Hippocampal formation (tissue), 2 donors: ENCODE results near the gene DNAH1.
A peak's percentile ranks its signal among the peaks of the same experiment; 100 is the strongest.

Experiments
- DNase-seq, 2 donors: peaks; one replicate each; lab custom pipeline; 2025; lab: John Stamatoyannopoulos, UW

DNAH1 gene

DNA sequence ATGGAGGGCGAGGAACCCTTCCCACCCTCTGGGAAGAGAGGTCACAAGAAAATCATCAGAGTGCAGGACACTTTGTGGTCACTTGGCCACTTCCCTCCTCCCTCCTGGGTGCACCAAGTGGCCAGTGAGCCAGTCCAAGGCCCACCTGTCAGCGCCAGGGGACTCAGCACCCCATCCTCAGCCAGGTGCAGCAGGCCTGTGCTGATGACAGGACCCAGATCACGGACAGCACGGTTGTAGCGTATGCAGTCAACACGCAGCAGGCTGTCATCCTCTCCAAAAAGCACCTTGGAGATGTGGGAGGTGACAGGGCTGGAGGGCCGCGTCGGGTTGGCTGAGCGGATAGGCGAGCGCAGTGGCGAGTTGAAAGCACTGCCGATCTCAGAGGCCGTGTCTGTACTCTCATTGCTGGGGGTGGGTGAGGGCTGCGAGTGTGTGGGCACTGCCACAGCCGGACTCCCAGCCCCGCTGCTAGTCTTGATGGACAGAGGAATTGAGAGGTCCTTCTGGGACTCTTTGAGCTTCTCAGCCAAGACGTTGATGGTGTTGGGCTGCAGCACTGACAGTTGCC is 87.2 kb downstream of the DNAH1 start:
- DNase-seq: no peak

DNA sequence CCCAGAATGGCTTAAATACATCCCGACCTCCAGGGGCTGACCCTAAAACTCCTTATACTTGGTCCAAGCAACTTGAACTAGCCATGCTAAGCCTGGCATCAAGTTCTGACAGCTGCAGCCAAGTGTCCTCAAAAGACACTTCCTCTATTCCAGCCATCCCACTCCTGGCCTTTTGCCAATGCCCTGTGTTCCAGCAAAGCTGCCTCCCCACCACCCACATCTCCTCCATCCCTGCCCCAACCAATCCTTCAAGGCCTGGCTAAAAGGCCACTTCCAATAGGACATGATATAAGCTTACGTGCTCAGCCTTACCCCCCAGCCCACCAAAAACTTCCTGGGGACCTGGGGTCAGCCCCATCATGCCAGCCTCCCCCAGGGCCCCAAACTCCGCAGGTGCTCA is 87.8 kb downstream of the DNAH1 start:
- no peak for DNase-seq

DNA sequence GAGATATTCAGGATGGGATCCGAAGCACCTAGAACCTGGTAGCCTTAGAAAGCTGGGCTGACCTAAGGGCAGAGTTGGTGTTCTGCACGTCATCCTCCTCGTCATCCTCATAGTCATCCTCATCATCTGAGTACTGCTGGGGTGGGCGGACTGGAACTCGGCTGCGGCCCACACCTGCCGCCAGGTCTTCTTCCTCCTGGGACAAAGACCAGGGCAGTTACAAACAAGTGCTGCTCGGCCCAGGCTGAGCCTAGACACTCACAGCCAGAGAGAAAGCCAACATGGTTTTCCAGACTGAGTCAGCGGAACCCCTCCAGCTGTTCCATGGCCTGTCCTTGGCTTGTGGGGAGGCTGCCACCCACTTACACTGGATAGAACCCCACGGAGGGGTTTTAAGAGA is 88.3 kb downstream of the DNAH1 start:
- DNase-seq: no peak

GRCh38 chr3:52405066-52405465 is 88.9 kb downstream of the DNAH1 start:
- no peak for DNase-seq

DNA sequence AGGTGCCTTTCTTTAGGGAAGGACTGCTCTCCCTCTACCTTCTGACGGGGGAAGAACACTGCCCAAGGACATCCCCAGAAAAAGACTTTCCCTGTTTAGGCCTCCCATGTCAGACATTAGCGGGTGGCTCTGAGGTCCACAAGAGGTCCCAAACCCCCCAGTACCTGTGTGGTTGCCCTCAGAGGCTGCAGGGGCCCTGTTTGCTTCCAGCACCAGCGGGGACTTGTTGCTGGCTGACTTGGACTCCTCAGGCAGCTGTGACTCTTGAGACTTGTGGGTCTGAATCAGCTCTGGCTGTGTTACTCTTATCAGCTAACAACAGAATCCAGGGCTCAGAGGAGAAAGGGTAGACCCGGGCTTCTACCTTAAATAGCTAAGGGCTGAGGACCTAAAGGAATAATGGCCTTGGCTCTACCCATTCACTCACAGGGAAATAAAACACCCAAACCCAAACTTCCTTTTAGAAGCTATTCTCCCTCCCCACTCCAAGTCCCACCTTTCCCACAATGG is 89.5 kb downstream of the DNAH1 start:
- no peak for DNase-seq

DNA sequence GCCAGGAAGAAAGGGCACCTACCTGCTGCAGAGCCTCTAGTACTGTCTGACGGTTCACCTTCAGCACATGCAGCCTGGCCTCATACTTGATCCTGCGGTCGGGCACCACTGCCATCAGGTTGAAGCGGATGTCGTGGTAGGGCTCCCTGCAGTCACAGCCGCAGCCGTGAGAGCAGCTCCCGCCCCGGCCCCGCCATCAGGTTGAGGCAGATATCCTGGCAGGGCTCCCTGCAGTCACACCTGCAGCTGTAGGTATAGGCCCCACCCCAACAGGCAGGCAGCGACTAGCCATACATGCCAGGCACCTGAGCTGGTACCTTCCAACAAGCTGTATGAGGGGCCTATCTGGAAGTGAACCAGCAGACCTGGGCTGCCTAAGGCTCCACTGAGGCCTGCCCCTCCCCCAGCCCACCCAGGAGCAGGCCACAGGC is 90.1 kb downstream of the DNAH1 start:
- DNase-seq: no peak

DNA sequence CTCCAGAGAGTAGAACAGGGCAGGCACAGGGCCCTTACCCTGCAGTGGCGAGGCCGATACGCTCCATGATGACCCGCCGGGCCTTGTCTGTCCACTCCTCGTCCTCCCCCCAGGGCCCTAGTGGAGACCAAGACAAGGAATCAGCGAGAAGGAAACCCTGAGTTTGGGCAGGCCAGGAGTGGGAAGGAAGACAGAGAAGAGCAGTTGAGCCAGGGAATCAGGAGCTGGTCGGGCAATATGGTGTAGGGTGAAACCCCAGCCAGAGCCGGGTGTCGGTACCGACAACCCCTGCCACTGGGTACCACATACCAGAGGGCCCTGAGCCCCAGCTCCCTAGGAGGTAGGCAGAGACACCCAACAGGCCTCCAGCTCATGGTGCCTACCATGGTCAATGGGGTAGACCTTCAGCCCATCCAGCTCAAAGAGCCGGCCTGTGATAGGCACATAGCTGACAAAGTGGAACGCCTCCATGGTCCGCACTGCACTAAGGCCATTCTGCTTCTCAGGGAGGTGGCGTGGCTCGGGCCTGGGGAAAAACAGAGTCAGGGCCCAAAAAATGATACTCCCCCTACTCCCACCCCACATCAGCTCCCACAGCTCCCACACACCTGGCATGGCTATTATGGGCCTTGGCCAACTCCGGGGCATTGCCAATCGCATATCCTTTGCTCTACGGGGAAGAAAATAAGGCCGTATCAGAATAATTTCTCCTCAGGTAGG is 90.8 kb downstream of the DNAH1 start:
- DNase-seq: no peak

GRCh38 chr3:52407779-52408178 is 91.7 kb downstream of the DNAH1 start:
- no peak for DNase-seq

DNA sequence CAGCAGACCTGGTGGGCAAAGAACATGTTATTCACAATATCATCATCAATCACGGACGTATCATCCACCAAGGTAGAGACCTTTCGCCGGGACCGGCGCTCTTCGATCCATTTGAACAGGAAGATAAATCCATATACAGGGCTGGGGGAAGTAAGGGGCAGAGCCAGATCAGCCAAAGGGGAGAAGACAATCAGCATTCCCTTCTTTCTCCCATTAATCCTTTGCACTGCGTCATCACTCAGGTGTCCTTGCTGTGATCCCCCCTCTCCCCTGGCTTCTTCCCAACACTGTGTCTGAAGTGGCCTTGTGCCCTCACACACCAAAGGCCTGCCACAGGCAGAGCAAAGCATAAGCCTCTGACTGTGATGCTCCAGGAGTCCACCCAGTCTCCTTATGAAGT is 92.3 kb downstream of the DNAH1 start:
- no peak for DNase-seq

DNA sequence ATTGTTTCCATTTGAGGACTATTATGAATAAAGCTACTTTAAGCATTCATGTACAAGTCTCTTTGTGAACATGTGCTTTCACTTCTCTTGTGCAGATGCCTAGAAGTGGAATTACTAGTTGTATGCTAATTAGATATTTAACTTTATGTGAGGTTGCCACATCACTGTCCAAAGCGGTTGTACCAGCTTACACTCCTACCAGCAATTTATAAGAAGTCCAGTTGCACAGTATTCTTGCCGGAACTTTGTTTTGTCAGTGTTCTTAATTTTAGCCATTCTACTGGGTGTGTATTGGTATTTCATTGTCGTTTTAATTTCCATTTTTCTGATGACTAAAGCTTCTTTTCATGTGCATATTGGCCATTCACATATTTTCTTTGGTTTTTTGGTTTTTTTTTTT is 99.7 kb downstream of the DNAH1 start:
- no peak for DNase-seq

DNA sequence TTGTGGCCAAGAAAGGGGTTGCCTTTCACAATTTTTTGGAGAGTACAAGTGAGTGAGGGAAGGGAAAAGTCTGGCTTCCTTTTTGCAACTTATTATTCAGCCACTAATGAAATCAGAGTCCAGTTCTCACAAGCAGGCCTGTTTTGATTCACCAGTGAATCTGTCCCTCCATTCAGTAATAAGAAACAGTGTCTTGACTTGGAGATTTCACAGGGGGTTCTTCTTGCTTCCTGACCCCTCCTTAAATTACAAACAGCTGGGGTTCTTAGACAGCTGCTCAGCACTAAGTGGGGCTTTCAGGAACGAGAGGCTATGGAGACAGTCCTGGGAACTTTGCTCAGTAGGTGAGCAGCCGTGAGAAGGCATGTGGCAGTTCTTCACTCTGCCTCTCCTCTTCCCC is 104.3 kb downstream of the DNAH1 start:
- no peak for DNase-seq

GRCh38 chr3:52422669-52423068 is 106.5 kb downstream of the DNAH1 start:
- no peak for DNase-seq

- no peak for DNase-seq
Observed at GRCh38 chr3:52423173-52423572, 107.1 kb downstream of the DNAH1 start.

- DNase-seq: peak; percentile 48 to 83
Observed at GRCh38 chr3:52428151-52429005, 112.3 kb downstream of the DNAH1 start.

DNA sequence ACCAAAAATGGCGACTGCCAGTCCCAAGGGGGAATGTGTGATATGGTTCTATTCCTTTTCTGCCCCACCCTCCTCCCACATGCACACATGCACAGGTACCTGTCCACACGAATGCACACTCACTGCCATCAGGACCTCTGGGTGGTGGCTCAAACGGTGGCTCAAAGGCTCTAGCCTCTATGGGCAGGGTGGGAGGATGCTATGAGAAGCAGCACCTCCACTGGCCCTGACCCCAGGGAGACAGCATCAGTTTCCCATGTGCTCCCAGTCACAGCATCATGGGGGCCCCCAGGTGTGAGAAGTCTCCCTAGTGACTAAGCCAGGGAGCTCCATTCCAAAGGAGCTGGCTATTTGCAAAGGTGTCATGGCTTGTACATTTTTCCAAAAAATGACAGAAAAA is 112.9 kb downstream of the DNAH1 start:
- DNase-seq: no peak

DNA sequence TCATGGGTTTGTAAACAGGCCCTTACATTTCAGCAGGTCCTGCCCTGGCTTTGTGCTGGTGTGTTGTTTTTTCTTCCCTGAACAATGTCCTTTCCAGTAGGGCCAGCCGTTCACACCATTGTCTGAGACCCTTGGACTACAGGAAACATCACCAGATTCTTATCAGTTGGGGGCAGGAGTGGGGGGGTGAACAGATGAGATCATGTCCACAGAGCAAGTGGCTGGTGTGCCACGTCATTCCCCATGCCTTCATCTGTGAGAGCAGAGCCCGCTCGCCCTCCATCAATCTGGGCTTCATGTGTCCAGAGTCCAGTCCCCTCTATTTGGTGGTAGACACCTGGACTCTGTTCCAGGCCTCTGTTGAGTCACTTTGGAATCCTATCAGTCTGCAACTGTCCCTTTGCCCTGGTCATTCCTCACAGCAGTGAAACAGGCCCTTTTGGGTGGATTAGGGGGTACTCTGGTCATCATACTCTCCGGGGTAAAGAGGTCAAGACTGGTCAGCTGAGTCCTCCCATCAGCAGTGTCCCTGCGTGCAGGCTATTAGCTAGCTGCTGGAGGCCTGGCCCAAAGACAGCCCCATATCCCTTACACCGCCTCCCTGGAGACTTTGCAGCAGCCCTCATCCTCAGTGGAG is 113.8 kb downstream of the DNAH1 start:
- no peak for DNase-seq

GRCh38 chr3:52430416-52430810 is 114.3 kb downstream of the DNAH1 start:
- no peak for DNase-seq

- no peak for DNase-seq
Observed at GRCh38 chr3:52431459-52432223, 115.5 kb downstream of the DNAH1 start.

DNA sequence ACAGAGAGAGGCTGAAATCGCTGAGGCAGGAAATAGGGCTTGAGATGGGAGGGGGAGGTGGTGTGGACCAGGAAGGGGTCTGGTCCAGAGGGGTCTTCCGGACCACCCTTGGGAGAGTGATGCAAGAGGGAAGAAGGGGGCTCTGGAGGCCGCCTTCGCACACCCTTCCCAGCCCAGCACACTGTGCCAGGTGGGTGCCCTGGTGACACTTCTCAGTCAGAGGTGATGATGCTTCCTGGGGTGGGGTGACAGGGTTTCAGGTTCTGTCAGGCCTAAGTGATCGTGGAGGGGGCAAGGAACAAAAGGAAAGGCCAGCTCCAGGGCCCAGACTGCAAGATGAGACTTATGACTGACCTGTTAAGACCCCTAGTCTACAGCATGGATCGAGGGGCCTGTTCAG is 116.1 kb downstream of the DNAH1 start:
- no peak for DNase-seq

DNA sequence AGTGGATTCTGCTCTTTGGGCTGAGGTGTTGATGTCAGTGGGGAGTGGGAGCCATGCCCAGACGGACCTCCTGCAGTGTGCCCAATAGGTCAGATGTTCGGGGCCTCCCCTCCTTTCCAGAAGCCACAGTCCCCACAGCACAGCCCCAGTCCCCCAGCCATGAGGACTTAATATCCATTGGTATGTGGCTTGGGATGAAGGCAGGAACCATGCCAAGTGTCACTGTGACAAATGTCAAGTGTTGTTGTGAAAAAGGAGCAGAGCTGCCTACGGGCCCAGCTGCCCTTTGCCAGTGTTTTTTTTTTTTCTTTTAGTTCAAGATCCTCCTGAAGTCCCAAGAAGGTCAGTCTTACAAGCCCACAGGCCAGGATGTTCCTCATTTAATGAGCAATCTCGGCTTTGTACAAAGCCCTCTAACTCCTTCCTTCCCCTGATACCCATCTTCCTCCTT is 116.6 kb downstream of the DNAH1 start:
- no peak for DNase-seq

GRCh38 chr3:52433328-52433995 is 117.3 kb downstream of the DNAH1 start:
- no peak for DNase-seq
